GM19099 (cell line): ENCODE data around the gene CORO2A.

Experiments used
- POLR2A ChIP-seq: IDR thresholded peaks from 3 replicates; pipeline ENCODE4 v1.6.1; 2011; ENCODE audit warnings: low read depth; ENCODE audit not compliant: insufficient read length; ENCODE audit errors: extremely low read depth

CORO2A gene

GRCh38 chr9:98225015-98225442 is 32.6 kb upstream of the CORO2A start:
- no peak for TF ChIP-seq POLR2A

DNA sequence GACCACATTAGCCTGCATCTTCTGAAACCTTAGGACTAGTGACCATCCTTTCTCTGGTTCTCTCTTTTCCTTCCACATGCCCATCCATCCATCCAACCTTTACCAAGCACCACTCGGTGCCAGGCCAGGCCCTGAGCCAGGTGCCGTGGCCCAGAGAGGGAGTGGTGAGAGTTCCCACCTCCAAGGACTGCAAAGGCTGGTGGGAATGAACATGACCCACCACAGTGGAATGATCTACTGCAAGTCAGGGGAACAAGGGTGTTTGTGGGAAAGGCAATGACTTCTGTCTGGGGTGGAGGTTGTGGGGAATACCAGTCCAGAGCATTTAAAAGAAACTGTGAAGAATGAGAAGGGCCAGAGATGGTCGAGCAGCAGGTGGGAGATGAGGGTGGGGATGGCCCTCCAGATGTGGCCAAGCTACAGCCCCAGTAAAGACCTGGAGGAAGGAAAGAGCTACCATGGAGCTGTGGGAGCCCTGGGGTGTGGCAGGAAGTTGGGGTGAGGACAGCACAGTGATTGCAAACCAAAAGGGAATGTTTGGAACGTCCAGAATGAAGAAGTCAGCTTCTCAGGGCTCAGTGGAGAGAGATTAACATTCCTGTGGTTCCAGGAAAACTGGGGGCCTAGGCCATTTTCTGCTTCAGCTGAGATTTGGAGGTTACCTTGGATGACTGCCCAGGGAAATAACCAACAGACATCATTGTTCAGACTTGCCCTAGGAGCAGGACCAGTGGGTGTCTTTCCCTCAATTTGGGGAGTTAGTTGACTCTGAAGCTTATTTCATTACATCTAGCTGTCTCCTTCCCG is 30.7 kb upstream of the CORO2A start:
- TF ChIP-seq POLR2A, result no peak

DNA sequence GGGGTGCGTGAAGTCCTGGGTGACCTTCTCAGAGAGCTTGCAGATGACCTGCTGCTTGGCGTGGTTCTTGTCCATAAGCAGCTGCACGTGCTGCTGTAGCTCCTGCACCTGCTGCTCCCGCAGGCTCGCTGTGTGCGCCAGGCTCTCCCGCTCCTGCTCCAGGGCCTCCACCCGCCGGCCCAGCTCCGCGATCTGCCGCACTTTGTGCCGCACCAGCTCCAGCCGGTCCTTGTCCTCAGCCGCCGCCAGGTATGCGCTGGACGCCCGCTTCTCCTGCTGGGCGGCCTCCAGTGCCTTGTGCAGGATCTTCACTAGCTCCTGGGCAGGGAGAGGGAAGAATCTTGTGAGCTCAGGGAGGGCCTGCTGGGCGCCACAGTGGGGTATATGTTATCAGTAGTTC is 28.5 kb upstream of the CORO2A start:
- no peak for TF ChIP-seq POLR2A

DNA sequence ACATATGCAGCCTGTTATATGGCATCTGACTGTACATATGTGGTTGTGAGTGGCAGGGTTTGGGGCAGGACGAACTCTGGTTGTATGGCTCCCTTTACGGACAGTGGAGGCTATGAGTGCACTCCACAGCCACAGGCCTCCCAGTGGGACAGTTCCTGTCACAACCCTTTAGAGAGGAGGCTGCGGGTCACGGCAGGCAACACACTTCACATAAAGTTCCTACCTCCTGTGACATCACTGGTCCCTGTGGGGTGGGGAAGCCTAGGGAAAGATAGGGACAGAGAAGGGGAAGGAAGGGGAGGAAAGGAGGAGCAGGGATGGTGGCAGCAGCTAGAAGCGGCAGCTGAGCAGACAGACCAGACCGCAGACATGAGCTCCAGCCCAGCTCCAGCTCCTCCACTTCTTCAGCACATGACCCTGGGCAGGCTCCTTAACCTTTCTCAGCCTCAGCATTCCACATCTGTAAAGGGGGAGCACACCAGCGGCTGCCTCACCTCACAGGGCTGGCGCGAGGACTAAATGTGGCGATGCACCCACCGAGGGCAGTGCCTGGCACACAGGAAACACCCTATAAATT is 27.4 kb upstream of the CORO2A start:
- TF ChIP-seq POLR2A, result no peak

DNA sequence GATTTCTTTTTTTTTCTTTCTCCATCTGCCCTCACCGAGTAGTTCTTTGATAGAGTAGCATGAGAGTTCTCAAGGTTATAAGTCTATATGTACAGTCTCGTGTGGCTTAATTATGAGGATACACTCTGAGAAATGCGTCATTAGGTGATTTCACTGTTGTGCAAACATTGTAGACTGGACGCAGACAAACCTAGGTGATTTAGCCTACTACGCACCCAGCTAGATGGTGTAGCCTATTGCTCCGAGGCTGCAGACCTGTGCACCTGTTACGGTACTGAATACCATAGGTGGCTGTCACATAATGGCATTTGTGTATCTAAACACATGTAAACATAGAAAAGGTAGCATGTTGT is 26.9 kb upstream of the CORO2A start:
- TF ChIP-seq POLR2A, result no peak

DNA sequence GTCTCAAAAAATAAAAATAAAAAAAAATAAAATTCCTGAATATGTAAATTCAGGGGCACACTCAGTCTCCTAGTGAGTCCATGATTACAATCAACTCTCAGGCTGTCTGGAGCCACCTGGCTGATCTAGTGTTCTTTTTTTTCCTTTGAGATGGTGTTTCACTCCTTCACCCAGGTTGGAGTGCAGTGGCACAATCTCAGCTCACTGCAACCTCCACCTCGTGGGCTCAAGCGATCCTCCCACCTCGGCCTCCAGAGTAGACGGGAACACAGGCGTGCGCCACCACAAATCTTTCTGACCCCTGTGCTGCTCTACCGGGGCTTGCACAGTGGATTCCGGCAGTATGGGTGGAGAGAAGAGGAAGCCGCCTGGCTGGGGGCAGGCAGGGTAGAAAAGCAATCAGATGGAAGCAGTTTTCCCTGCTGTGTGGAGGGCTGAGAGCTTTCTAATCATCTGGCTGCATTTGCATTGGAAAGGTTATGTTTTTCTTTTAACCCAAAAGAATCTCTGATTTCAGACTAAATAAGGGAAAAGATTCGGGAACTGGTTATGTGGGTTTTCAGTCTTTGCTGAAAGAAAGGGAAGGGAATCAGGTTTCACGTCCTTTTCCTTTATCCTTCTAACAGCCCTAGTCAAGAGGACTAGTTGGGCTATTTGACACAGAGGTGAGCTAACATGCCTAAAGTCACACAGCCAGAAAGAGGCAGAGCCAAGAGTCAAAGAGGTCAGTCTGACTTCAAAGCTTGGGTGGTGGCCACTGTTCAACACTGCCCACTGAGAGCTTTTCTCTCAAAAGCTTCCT is 26.3 kb upstream of the CORO2A start:
- no peak for TF ChIP-seq POLR2A

GRCh38 chr9:98217255-98217654 is 24.8 kb upstream of the CORO2A start:
- no peak for TF ChIP-seq POLR2A

DNA sequence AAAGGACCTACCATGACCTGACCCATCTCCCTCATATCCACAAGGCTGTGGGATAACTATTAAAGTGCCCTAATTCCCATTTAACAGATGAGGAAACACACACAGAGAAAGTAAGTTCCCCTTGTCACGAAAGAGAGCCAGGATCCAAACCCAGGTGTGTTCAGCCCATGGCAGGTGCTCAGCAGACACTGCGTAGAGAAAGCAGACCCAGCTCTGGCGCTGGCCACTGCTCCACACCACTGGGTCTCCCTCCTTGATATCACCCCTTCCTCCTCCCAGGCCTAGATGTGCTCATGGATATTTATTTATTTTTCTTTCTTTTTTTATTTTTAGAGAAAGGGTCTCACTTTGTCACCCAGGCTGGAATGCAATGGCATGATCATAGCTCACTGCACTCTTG is 24.0 kb upstream of the CORO2A start:
- no peak for TF ChIP-seq POLR2A

GRCh38 chr9:98215821-98216220 is 23.4 kb upstream of the CORO2A start:
- TF ChIP-seq POLR2A, result no peak

GRCh38 chr9:98215271-98215670 is 22.8 kb upstream of the CORO2A start:
- TF ChIP-seq POLR2A, result no peak

GRCh38 chr9:98214811-98215210 is 22.4 kb upstream of the CORO2A start:
- no peak for TF ChIP-seq POLR2A

DNA sequence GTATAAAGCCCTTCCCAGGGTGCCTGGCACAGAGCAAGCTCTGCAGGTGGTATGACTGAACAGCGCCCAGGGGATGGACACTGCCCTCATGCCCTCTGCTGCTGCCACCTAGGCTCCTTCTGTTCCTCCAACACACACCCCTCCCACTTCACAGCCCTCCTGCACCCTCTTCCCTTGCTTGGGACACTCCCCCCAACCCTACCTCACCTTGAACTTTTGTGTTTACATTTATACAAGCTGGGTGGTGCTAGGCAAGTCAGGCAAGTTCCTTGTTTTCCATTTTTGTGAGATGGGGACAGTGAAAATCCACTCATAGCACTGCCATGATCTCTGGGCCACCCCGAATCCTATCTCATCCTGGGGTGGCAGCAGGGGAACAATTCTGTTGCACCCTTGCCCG is 18.8 kb upstream of the CORO2A start:
- TF ChIP-seq POLR2A, result no peak

GRCh38 chr9:98210435-98210834 is 18.0 kb upstream of the CORO2A start:
- no peak for TF ChIP-seq POLR2A

- no peak for TF ChIP-seq POLR2A
Measured at GRCh38 chr9:98209530-98209929, 17.1 kb upstream of the CORO2A start.

- no peak for TF ChIP-seq POLR2A
Measured at GRCh38 chr9:98208635-98209034, 16.2 kb upstream of the CORO2A start.

DNA sequence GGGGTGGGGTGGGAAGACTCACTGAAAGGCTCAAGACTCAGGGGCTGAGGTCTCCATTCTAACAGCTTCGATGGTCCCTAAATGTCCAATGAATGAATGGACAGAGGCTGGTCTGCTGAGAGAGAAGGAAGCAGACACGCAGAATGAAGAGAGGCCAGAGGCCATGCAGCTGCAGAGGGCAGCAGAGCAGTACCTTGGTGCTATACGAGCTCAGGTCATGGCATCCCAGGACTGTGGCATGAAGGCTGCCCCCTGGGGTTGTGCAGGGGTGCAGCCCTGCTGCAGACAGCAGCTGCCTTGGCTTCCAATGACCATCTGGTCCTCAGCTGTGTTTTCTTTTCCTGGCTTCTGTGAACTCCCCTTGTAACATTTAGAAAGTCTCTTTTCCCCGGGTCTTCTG is 15.2 kb upstream of the CORO2A start:
- no peak for TF ChIP-seq POLR2A
